Aorta (tissue), 5 donors: ENCODE data around the gene CPNE9. TPM values are rescaled to one million over a fixed set of nuclear protein-coding genes. Genes with fewer than 3 reads are reported as not detected.
A peak's percentile ranks its signal among the peaks of the same experiment; 100 is the strongest.

Experiments
- ATAC-seq: fragments of 200-7000 bp; cut with Tn5 transposase; one replicate; pipeline ENCODE4 v1.9.1; 2022; ENCODE audit warnings: moderate library complexity; ENCODE audit not compliant: low FRiP score
- DNase-seq, 2 donors: peaks; one replicate each; pipeline ENCODE4 v3.0.0-alpha.2; 2020
- H3K27ac ChIP-seq, 2 donors: one replicate each; pipeline ENCODE4 v1.5.1; 2013; ENCODE audit warnings: low read length in 2 of 2, mild to moderate bottlenecking in 2 of 2, moderate library complexity in 2 of 2, control low read depth in 1 of 2, inconsistent platforms in 1 of 2, low read depth in 1 of 2
- H3K27me3 ChIP-seq, 2 donors: one replicate each; pipeline ENCODE4 v1.6.1; 2013; ENCODE audit warnings: control low read depth in 1 of 2, low read length in 1 of 2, mild to moderate bottlenecking in 1 of 2, moderate library complexity in 1 of 2; ENCODE audit not compliant: insufficient read depth in 2 of 2, control insufficient read depth in 1 of 2
- H3K36me3 ChIP-seq, 2 donors: one replicate each; pipeline ENCODE4 v1.6.1; 2013; ENCODE audit warnings: control low read depth in 1 of 2, low read length in 1 of 2, mild to moderate bottlenecking in 1 of 2; ENCODE audit not compliant: insufficient read depth in 2 of 2, control insufficient read depth in 1 of 2
- H3K4me1 ChIP-seq, 2 donors: one replicate each; pipeline ENCODE4 v1.6.1; 2013; ENCODE audit warnings: low read length in 2 of 2, control low read depth in 1 of 2, mild to moderate bottlenecking in 1 of 2, moderate library complexity in 1 of 2; ENCODE audit not compliant: insufficient read depth in 2 of 2, control insufficient read depth in 1 of 2
- H3K4me3 ChIP-seq, 2 donors: one replicate each; pipeline ENCODE4 v1.5.1; 2013; ENCODE audit warnings: low read length in 2 of 2, control low read depth in 1 of 2, mild to moderate bottlenecking in 1 of 2
- H3K9me3 ChIP-seq: one replicate; pipeline ENCODE4 v1.6.1; 2013; ENCODE audit warnings: mild to moderate bottlenecking, low read length; ENCODE audit not compliant: control insufficient read depth
- WGBS, 2 donors: extraction: QIAGEN DNeasy Blood & Tissue Kit; methylation state at CpG; one replicate each; pipeline ENCODE4 v1.1.7; 2013; 5-methylcytosine and 5-hydroxymethylcytosine counted together
- intact Hi-C, 2 donors: fragments of 100-400 bp; cut with DNase I; formaldehyde crosslinking; loops; one replicate each; pipeline versions ENCODE4 v1.14.2 to v1.15.0; 2022
- polyA plus RNA-seq, 2 donors: library from polyadenylated mRNA; stranded (reverse); fragments of 200-250 nt; gene quantifications; one replicate each; pipeline ENCODE4 v1.2.3, GENCODE V29; 2013
- total RNA-seq, 2 donors: library from RNA; stranded (reverse); fragmentation: NEBNext Ultra II Directional; extraction: Animal tissue kit (Norgen Biotek cat#: 25700); gene quantifications; one replicate each; pipeline ENCODE4 v1.2.1, GENCODE V29; 2021
- donor health status: healthy with polysubstance abuse.
- donor health status: Bipolar disorder and iron deficiency.
- donor health status: DM: no; HTN: no; CAD: no.
- donor health status: DM: no; HTN: no; CAD: no.
- donor health status: DM: yes; HTN: yes; CAD: no.

The CPNE9 gene
- total and polyA plus RNA-seq, 4 donors: not detected

DNA sequence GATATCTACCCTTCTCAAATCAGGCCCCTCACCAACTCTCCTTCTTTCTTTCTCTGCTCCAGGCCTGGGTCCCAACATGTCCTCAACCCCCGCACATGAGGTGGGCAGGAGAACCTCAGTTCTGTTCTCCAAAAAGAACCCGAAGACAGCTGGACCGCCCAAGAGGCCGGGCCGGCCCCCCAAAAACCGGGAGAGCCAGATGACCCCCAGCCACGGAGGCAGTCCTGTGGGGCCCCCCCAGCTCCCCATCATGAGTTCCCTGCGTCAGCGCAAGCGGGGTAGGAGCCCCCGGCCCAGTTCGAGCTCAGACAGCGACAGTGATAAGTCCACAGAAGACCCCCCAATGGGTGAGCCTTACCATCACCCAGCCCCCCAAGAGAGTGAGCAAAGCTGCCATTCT is 40.5 kb downstream of the CPNE9 start:
- intact Hi-C loops: no loop called here
- ATAC-seq (no peak), DNase-seq (no peak)
- no peak overlapping the region for H3K4me3 ChIP-seq
- H3K36me3 ChIP-seq: peaks cover 4 to 29% of the 10 kb centered on the region in 2 donors
- no peak overlapping the region for H3K27ac ChIP-seq
- no peaks in the 10 kb centered on the region for H3K27me3 ChIP-seq
- 94 to 96% methylated on average over 13 of the region's 13 CpGs for WGBS, 2 donors
- no peaks in the 10 kb centered on the region for H3K4me1 ChIP-seq
- no peaks in the 10 kb centered on the region for H3K9me3 ChIP-seq

- Histone ChIP-seq H3K9me3 (no peaks in the 10 kb centered on the region), H3K27me3 (no peaks in the 10 kb centered on the region), H3K27ac (no peak overlapping the region), H3K4me3 (no peak overlapping the region), H3K4me1 (no peaks in the 10 kb centered on the region), H3K36me3 (peaks cover 4 to 24% of the 10 kb centered on the region in 2 donors)
- DNase-seq (no peak), ATAC-seq (no peak)
- intact Hi-C loops: no loop called here
- 87 to 90% methylated on average over 12 of the region's 12 CpGs for WGBS, 2 donors
Measured at GRCh38 chr3:9745521-9745920, 41.9 kb downstream of the CPNE9 start.

- no peak overlapping the region for H3K27ac ChIP-seq
Measured at GRCh38 chr3:9746330-9746729, 42.7 kb downstream of the CPNE9 start.

DNA sequence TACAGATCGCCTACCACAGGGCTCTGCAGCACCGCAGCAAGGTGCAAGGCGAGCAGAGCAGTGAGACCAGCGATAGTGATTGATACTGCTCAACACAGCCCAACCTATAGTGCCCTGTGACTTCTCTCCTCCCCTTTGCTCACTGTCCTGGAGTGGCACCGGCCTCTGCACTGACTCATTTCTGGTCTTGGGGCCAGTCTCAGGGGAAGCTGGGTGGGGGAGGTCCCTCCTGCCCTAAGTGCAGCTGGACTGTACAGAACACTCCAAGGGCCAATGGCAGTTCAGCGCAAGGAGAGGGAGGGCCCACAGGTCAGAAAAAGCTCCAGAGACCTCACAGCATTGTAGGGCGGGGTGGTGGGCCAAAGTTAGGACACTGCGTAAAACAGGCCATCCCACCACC is 43.6 kb downstream of the CPNE9 start:
- 86 to 88% methylated on average over 8 of the region's 8 CpGs for WGBS, 2 donors
- ATAC-seq (no peak), DNase-seq (no peak)
- intact Hi-C loops: no loop called here
- H3K4me1 ChIP-seq: no peaks in the 10 kb centered on the region
- no peak overlapping the region for H3K4me3 ChIP-seq
- H3K27me3 ChIP-seq: no peaks in the 10 kb centered on the region
- no peak overlapping the region for H3K27ac ChIP-seq
- H3K36me3 ChIP-seq: peaks cover 4 to 13% of the 10 kb centered on the region in 2 donors
- no peaks in the 10 kb centered on the region for H3K9me3 ChIP-seq

More at GRCh38 chr3:9746330-9746729, 42.7 kb downstream of the CPNE9 start:
- Histone ChIP-seq H3K4me1 (no peaks in the 10 kb centered on the region), H3K27me3 (no peaks in the 10 kb centered on the region), H3K36me3 (peaks cover 4 to 20% of the 10 kb centered on the region in 2 donors), H3K4me3 (no peak overlapping the region), H3K9me3 (no peaks in the 10 kb centered on the region)
- DNase-seq: no peak
- WGBS, 2 donors: 66 to 68% methylated on average over 5 of the region's 5 CpGs
- intact Hi-C loops: no loop called here
- no peak for ATAC-seq

GRCh38 chr3:9748031-9748430 is 44.4 kb downstream of the CPNE9 start:
- ATAC-seq (no peak), DNase-seq (no peak)
- Histone ChIP-seq H3K36me3 (peaks cover 4 to 11% of the 10 kb centered on the region in 2 donors), H3K27me3 (no peaks in the 10 kb centered on the region), H3K4me1 (no peaks in the 10 kb centered on the region), H3K27ac (no peak overlapping the region), H3K9me3 (no peaks in the 10 kb centered on the region), H3K4me3 (no peak overlapping the region)
- 98 to 100% methylated on average over 2 of the region's 2 CpGs for WGBS, 2 donors
- intact Hi-C loops: no loop called here

GRCh38 chr3:9749296-9749644 is 45.6 kb downstream of the CPNE9 start:
- Histone ChIP-seq H3K27me3 (no peaks in the 10 kb centered on the region), H3K4me3 (peak overlapping the region; percentile 19 to 32), H3K9me3 (no peaks in the 10 kb centered on the region), H3K4me1 (no peaks in the 10 kb centered on the region), H3K36me3 (peaks cover 0 to 7% of the 10 kb centered on the region in 2 donors), H3K27ac (peak overlapping the region; percentile 12 to 74)
- 0 to 1% methylated on average over 19 of the region's 19 CpGs for WGBS, 2 donors
- ATAC-seq (no peak), DNase-seq (no peak)
- intact Hi-C loops: loop anchor here in 1 of 2 donors (1.0 kb wide), 1 partner anchor 18 kb away; the partner anchor contains the start of gene BRPF1

DNA sequence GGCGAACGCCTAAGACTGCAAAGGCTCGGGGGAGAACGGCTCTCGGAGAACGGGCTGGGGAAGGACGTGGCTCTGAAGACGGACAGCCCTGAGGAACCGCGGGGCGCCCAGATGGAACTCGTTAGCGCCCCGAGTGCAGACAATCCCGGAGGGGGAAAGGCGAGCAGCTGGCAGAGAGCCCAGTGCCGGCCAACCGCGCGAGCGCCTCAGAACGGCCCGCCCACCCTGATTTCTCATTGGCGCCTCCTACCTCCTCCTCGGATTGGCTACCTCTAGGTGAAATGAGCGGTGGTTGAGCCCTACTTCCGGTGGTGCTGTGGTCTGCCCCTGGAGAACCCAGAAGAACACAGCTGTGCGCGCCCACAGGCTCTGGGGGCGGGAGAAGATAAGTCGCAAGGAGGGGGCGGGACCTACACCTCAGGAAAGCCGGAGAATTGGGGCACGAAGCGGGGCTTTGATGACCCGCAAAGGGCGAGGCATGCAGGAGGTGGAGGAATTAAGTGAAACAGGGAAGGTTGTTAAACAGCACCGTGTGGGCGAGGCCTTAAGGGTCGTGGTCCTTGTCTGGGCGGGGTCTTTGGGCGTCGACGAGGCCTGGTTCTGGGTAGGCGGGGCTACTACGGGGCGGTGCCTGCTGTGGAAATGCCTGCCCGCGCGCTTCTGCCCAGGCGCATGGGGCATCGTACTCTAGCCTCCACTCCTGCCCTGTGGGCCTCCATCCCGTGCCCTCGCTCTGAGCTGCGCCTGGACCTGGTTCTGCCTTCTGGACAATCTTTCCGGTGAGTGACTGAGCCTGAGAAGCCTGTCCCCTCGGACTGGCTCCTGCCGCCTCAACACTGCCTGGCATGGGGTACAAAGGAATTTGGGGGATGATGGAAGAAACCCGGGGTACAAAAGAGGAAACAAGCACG is 46.3 kb downstream of the CPNE9 start, which contains the start of gene OGG1:
TSS of gene OGG1 (plus strand) at position 308 of the 911 bp plus-strand sequence. CDS start at position 643, 335 bp downstream.
- no peaks in the 10 kb centered on the region for H3K4me1 ChIP-seq
- H3K9me3 ChIP-seq: no peaks in the 10 kb centered on the region
- H3K27ac ChIP-seq: peak within 1 kb of the TSS; percentile 12 to 74
- 0 to 1% methylated on average over 54 to 60 of the region's 60 CpGs for WGBS, 2 donors
- H3K4me3 ChIP-seq: peak within 1 kb of the TSS; percentile 24 to 32
- intact Hi-C loops: loop anchor here (1.0 to 5.0 kb wide), 2 partner anchors 19 to 42 kb away; partner anchors contain the start of genes ARPC4 (in 2 of the 2), TADA3 (in 2 of the 2) and BRPF1 (in 1 of the 2)
- peaks cover 0 to 4% of the 10 kb centered on the region in 2 donors for H3K36me3 ChIP-seq
- DNase-seq (peak; percentile 99), ATAC-seq (peak; percentile 98)
- no peaks in the 10 kb centered on the region for H3K27me3 ChIP-seq

DNA sequence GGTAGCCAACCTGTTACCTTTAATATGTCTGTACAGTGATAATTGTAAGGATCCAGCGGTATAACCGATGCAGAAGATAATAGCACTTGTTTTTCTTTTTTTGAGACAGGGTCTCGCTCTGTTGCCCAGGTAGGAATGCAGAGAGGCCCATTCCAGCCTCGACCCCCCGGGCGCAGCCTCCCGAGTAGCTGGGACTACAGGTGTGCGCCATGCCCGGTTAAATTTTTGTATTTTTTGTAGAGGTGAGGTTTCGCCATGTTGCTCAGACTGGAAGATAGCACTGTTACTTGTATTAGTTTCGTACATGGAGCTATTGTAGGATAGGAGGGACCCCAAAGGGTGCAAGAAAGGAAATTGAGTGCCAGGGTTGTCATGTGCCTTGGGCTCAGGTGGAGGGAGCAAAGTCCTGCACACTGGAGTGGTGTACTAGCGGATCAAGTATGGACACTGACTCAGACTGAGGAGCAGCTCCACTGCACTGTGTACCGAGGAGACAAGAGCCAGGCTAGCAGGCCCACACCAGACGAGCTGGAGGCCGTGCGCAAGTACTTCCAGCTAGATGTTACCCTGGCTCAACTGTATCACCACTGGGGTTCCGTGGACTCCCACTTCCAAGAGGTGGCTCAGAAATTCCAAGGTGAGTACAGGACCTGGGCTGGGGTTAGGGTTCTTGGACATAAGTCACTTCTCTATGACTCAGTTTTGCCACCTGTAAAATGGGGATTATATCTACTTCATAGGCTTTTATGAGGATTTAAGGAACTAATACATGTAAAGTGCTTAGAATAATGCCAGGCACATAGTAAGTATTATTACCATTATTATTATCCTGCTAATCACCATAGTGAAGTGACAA is 47.2 kb downstream of the CPNE9 start:
- H3K9me3 ChIP-seq: no peaks in the 10 kb centered on the region
- H3K27me3 ChIP-seq: no peaks in the 10 kb centered on the region
- H3K36me3 ChIP-seq: no peaks in the 10 kb centered on the region
- intact Hi-C loops: loop anchor here (5.0 kb wide), 1 partner anchor 42 kb away; the partner anchor contains the start of genes ARPC4 (in 2 of the 2) and TADA3 (in 2 of the 2)
- ATAC-seq: no peak
- peak overlapping the region; percentile 24 to 29 for H3K4me3 ChIP-seq
- H3K4me1 ChIP-seq: no peaks in the 10 kb centered on the region
- 27 to 31% methylated on average over 17 of the region's 17 CpGs for WGBS, 2 donors
- no peak for DNase-seq
- H3K27ac ChIP-seq: no peak overlapping the region
